Measurements from ENCODE around the gene SRP54. TPM values are rescaled to one million over a fixed set of nuclear protein-coding genes. Genes with fewer than 3 reads are reported as not detected.
A peak's percentile ranks its signal among the peaks of the same experiment; 100 is the strongest.

Gene SRP54
- total and polyA plus RNA-seq, 2 of the 13 experiments (the other 11 are each of a cell fraction or from before 2014, with no cell fraction given) = 42.2 to 207 TPM

DNA sequence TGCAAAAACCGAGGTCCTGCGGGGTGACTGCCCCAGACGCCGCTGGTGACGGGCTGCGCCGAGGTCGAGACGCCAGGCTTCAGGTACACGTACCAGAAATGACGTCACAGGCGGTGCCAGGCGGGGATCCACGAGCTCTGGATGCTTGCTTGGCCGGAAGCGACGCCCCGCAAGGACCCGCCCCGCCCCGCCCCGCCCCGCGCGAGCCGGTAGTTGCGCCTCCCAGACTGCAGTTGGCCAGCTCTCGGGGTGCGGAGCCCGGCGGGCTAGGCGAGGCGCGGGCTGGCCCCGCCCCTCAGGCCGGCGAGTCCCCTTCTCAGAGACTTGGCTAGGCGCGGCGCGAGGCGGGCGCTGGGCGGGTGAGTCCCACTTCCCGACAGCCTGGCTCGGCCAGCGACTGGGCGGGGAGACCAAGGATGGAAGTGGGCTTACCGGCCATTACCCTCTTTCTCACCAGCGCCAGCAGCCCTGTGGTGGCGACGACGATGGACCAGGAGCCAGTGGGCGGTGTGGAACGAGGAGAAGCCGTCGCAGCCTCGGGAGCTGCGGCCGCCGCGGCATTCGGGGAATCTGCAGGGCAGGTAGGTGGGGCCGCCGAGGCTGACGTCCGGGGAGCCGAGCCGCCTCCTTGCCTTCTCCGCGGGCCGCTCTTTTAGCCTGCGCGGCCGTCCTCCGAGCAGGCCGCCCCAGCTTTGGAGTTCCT lies 63.4 kb downstream of the SRP54 start, which contains the start of gene FAM177A1 (continued):
- TF ChIP-seq SRY (CRISPR knock-in tag; IDR thresholded peaks at IDR 0.05) = peak; percentile 99
- TF ChIP-seq ZNF552 (CRISPR knock-in tag; IDR thresholded peaks at IDR 0.05; ENCODE audit: borderline replicate concordance) = peak; percentile 86
- peak; percentile 98 for TF ChIP-seq ZNF879 (CRISPR knock-in tag; IDR thresholded peaks at IDR 0.05)
- TF ChIP-seq, protein P1, sequence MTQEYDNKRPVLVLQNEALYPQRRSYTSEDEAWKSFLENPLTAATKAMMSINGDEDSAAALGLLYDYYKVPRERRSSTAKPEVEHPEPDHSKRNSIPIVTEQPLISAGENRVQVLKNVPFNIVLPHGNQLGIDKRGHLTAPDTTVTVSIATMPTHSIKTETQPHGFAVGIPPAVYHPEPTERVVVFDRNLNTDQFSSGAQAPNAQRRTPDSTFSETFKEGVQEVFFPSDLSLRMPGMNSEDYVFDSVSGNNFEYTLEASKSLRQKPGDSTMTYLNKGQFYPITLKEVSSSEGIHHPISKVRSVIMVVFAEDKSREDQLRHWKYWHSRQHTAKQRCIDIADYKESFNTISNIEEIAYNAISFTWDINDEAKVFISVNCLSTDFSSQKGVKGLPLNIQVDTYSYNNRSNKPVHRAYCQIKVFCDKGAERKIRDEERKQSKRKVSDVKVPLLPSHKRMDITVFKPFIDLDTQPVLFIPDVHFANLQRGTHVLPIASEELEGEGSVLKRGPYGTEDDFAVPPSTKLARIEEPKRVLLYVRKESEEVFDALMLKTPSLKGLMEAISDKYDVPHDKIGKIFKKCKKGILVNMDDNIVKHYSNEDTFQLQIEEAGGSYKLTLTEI (CRISPR knock-in tag; conservative IDR thresholded peaks at IDR 0.05) = no peak
- peak; percentile 89; the same call in 1 of the 2 replicates for TF ChIP-seq ZNF296 (CRISPR knock-in tag; conservative IDR thresholded peaks at IDR 0.05)
- TF ChIP-seq ZNF556 (CRISPR knock-in tag; IDR thresholded peaks at IDR 0.05; ENCODE audit: borderline replicate concordance) = peak; percentile 98
- TF ChIP-seq ZNF549 (CRISPR knock-in tag; IDR thresholded peaks at IDR 0.05) = peak; percentile 79; the same call in 1 of the 2 replicates
- TF ChIP-seq ZNF570 (CRISPR knock-in tag; IDR thresholded peaks at IDR 0.05; ENCODE audit: borderline replicate concordance) = no peak
- no peak for TF ChIP-seq SYNCRIP (IDR thresholded peaks at IDR 0.05; ENCODE audit: insufficient read depth, low read depth, low read length)
- TF ChIP-seq, protein P2, sequence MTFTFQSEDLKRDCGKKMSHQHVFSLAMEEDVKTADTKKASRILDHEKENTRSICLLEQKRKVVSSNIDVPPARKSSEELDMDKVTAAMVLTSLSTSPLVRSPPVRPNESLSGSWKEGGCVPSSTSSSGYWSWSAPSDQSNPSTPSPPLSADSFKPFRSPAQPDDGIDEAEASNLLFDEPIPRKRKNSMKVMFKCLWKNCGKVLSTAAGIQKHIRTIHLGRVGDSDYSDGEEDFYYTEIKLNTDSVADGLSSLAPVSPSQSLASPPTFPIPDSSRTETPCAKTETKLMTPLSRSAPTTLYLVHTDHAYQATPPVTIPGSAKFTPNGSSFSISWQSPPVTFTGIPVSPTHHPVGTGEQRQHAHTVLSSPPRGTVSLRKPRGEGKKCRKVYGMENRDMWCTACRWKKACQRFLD (CRISPR knock-in tag; IDR thresholded peaks at IDR 0.05; ENCODE audit: borderline replicate concordance) = peak; percentile 91
- TF ChIP-seq, protein P3, sequence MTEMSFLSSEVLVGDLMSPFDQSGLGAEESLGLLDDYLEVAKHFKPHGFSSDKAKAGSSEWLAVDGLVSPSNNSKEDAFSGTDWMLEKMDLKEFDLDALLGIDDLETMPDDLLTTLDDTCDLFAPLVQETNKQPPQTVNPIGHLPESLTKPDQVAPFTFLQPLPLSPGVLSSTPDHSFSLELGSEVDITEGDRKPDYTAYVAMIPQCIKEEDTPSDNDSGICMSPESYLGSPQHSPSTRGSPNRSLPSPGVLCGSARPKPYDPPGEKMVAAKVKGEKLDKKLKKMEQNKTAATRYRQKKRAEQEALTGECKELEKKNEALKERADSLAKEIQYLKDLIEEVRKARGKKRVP (CRISPR knock-in tag; IDR thresholded peaks at IDR 0.05) = peak in 1 of 2 experiments; percentile 83; a peak in 2 of 4 replicates
- TF ChIP-seq PTBP1 (IDR thresholded peaks at IDR 0.05; ENCODE audit: low read depth, low read length, poor library complexity, severe bottlenecking) = no peak
- TF ChIP-seq, protein P4, sequence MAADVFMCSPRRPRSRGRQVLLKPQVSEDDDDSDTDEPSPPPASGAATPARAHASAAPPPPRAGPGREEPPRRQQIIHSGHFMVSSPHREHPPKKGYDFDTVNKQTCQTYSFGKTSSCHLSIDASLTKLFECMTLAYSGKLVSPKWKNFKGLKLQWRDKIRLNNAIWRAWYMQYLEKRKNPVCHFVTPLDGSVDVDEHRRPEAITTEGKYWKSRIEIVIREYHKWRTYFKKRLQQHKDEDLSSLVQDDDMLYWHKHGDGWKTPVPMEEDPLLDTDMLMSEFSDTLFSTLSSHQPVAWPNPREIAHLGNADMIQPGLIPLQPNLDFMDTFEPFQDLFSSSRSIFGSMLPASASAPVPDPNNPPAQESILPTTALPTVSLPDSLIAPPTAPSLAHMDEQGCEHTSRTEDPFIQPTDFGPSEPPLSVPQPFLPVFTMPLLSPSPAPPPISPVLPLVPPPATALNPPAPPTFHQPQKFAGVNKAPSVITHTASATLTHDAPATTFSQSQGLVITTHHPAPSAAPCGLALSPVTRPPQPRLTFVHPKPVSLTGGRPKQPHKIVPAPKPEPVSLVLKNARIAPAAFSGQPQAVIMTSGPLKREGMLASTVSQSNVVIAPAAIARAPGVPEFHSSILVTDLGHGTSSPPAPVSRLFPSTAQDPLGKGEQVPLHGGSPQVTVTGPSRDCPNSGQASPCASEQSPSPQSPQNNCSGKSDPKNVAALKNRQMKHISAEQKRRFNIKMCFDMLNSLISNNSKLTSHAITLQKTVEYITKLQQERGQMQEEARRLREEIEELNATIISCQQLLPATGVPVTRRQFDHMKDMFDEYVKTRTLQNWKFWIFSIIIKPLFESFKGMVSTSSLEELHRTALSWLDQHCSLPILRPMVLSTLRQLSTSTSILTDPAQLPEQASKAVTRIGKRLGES (CRISPR knock-in tag; IDR thresholded peaks at IDR 0.05; ENCODE audit: borderline replicate concordance) = peak; percentile 81
- TF ChIP-seq LCORL (IDR thresholded peaks at IDR 0.05) = no peak
- peak; percentile 16 for TF ChIP-seq LCORL (CRISPR knock-in tag; IDR thresholded peaks at IDR 0.05)
- peak; percentile 9 for TF ChIP-seq HMG20A (CRISPR knock-in tag; IDR thresholded peaks at IDR 0.05; ENCODE audit: borderline replicate concordance)
- TF ChIP-seq, protein P5, sequence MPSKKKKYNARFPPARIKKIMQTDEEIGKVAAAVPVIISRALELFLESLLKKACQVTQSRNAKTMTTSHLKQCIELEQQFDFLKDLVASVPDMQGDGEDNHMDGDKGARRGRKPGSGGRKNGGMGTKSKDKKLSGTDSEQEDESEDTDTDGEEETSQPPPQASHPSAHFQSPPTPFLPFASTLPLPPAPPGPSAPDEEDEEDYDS (CRISPR knock-in tag; IDR thresholded peaks at IDR 0.05) = peak; percentile 84
- peak; percentile 77; the same call in 1 of the 2 replicates for TF ChIP-seq SOX5 (CRISPR knock-in tag; IDR thresholded peaks at IDR 0.05; ENCODE audit: borderline replicate concordance)
